PC-3 (cell line): Measurements from ENCODE around the gene ZNF837.

ENCODE experiments used
- EZH2 ChIP-seq: fragments of 300-600 bp; sonication (generic); IDR thresholded peaks from one replicate; pipeline ENCODE4 v1.6.1; 2017; ENCODE audit warnings: antibody characterized with exemption, mild to moderate bottlenecking, low read length; ENCODE audit not compliant: unreplicated experiment
- EZH2phosphoT487 ChIP-seq: fragments of 300-600 bp; sonication (generic); IDR thresholded peaks from 2 replicates; pipeline ENCODE4 v1.6.1; 2018; ENCODE audit warnings: mild to moderate bottlenecking, antibody characterized with exemption, low read length, borderline replicate concordance
- TF ChIP-seq, protein P1 (sequence below): fragments of 300-600 bp; sonication (generic); conservative IDR thresholded peaks from 2 replicates; pipeline ENCODE4 v1.5.1; 2017; ENCODE audit warnings: antibody characterized with exemption, low read depth, mild to moderate bottlenecking, low read length

DNA sequence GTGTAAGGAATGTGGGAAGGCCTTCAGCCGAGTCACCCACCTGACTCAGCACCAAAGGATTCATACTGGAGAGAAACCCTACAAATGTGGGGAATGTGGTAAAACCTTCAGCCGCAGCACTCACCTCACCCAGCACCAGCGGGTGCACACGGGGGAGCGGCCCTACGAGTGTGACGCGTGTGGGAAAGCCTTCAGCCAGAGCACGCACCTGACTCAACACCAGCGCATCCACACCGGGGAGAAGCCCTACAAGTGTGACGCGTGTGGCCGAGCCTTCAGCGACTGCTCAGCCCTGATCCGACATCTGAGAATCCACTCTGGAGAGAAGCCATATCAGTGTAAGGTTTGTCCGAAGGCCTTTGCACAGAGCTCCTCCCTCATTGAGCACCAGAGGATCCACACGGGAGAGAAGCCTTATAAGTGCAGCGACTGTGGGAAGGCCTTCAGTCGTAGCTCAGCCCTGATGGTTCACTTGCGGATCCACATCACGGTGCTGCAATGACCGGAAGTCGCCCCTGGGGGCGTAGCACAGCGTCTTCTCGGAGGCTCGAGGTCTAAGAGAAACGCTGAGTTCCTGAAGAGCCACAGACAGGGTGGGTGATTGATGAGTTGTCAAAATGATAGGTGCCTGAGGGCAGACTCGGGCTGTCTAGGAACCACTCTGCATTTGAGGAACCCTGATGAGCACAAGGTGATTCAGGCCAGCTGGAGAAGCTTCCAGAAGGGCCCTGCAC, 41.8 kb downstream of the ZNF837 start:
- TF ChIP-seq, protein P1, sequence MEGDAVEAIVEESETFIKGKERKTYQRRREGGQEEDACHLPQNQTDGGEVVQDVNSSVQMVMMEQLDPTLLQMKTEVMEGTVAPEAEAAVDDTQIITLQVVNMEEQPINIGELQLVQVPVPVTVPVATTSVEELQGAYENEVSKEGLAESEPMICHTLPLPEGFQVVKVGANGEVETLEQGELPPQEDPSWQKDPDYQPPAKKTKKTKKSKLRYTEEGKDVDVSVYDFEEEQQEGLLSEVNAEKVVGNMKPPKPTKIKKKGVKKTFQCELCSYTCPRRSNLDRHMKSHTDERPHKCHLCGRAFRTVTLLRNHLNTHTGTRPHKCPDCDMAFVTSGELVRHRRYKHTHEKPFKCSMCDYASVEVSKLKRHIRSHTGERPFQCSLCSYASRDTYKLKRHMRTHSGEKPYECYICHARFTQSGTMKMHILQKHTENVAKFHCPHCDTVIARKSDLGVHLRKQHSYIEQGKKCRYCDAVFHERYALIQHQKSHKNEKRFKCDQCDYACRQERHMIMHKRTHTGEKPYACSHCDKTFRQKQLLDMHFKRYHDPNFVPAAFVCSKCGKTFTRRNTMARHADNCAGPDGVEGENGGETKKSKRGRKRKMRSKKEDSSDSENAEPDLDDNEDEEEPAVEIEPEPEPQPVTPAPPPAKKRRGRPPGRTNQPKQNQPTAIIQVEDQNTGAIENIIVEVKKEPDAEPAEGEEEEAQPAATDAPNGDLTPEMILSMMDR: no peak
- TF ChIP-seq EZH2 (no peak), EZH2phosphoT487 (no peak)
